Measurements from ENCODE around the gene YWHAB.

DNA sequence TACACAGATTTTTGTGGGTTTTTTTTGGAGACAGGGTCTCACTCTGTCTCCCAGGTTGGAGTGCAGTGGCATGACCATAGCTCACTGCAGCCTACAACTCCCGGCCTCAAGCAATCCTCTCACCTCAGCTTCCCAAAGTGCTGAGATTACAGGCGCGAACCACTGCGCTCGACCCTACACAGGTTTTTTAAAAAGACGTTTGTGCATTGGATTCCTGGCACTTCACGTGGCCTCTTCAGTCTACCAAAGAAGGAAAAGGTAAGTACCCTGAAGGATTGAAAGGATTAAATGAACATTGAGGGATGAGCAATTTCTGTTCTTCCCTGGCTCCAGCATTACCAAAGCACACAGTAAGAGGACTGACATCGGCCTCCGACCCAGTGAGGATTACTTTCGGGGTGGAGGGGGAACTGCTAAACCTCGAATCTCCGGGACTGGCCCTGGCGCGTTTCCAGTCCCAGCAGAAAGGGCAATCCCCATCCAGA, 556 bp upstream of the YWHAB start:
- TF ChIP-seq, protein P1, sequence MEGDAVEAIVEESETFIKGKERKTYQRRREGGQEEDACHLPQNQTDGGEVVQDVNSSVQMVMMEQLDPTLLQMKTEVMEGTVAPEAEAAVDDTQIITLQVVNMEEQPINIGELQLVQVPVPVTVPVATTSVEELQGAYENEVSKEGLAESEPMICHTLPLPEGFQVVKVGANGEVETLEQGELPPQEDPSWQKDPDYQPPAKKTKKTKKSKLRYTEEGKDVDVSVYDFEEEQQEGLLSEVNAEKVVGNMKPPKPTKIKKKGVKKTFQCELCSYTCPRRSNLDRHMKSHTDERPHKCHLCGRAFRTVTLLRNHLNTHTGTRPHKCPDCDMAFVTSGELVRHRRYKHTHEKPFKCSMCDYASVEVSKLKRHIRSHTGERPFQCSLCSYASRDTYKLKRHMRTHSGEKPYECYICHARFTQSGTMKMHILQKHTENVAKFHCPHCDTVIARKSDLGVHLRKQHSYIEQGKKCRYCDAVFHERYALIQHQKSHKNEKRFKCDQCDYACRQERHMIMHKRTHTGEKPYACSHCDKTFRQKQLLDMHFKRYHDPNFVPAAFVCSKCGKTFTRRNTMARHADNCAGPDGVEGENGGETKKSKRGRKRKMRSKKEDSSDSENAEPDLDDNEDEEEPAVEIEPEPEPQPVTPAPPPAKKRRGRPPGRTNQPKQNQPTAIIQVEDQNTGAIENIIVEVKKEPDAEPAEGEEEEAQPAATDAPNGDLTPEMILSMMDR (conservative IDR thresholded peaks at IDR 0.05; ENCODE audit: low read depth, low read length), result no peak
- TF ChIP-seq EZH2 (IDR thresholded peaks at IDR 0.05; ENCODE audit: low read length, unreplicated experiment), result no peak
- TF ChIP-seq EZH2phosphoT487 (IDR thresholded peaks at IDR 0.05; ENCODE audit: borderline replicate concordance, low read length), result no peak
